ENCODE results near the gene ROBO4.

ROBO4 gene

DNA sequence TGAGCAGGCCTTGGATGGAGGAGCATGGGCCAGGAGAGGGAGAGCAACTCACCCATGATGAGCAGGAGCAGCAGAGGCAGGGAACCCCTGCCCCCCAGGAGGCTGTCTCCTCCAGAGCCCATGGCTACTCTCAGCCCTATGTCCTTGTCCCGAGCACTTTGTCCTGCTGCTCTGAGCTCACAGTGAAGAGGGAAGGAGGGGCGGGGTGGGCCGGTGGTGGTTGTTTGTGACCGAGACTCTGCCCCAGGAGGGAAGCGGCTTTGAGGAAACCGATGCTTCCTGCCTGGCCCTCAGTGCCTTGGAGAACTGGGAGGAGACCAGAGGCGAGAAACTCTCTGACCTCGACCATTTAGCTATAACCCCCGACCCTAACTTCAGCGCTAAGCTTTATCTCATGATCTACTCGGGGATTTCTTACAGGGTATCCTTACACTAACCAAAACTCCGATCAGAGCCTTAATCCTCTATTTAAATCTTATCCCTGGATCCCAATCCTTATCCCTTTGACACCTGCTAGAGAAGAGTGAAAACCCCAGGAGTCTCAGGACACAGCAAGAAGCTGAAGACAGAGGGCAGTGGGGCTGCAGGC, at the start of gene ROBO4:
Gene ROBO4 (minus strand): TSS at position 192 of the 589 bp plus-strand sequence. CDS start 70 bp downstream, at position 122.
- TF ChIP-seq ZNF8 (CRISPR knock-in tag; IDR thresholded peaks at IDR 0.05) (no peak), GLIS3 (CRISPR knock-in tag; IDR thresholded peaks at IDR 0.05) (no peak), RARB (CRISPR knock-in tag; IDR thresholded peaks at IDR 0.05) (no peak), TOX (CRISPR knock-in tag; IDR thresholded peaks at IDR 0.05; ENCODE audit: borderline replicate concordance) (no peak), ISL1 (CRISPR knock-in tag; IDR thresholded peaks at IDR 0.05) (no peak), ARNTL (CRISPR knock-in tag; IDR thresholded peaks at IDR 0.05; ENCODE audit: borderline replicate concordance, low read depth) (no peak), ZNF70 (CRISPR knock-in tag; IDR thresholded peaks at IDR 0.05) (no peak), BACH2 (CRISPR knock-in tag; IDR thresholded peaks at IDR 0.05; ENCODE audit: borderline replicate concordance) (no peak), CSDC2 (CRISPR knock-in tag; IDR thresholded peaks at IDR 0.05) (no peak), ZFP3 (CRISPR knock-in tag; IDR thresholded peaks at IDR 0.05) (no peak), SNAI2 (CRISPR knock-in tag; IDR thresholded peaks at IDR 0.05) (no peak), ESRRG (CRISPR knock-in tag; IDR thresholded peaks at IDR 0.05) (no peak), TCF4 (CRISPR knock-in tag; IDR thresholded peaks at IDR 0.05; ENCODE audit: borderline replicate concordance) (no peak), ZFP30 (CRISPR knock-in tag; IDR thresholded peaks at IDR 0.05) (no peak), OSR1 (CRISPR knock-in tag; IDR thresholded peaks at IDR 0.05) (no peak)
- TF ChIP-seq, protein P1, sequence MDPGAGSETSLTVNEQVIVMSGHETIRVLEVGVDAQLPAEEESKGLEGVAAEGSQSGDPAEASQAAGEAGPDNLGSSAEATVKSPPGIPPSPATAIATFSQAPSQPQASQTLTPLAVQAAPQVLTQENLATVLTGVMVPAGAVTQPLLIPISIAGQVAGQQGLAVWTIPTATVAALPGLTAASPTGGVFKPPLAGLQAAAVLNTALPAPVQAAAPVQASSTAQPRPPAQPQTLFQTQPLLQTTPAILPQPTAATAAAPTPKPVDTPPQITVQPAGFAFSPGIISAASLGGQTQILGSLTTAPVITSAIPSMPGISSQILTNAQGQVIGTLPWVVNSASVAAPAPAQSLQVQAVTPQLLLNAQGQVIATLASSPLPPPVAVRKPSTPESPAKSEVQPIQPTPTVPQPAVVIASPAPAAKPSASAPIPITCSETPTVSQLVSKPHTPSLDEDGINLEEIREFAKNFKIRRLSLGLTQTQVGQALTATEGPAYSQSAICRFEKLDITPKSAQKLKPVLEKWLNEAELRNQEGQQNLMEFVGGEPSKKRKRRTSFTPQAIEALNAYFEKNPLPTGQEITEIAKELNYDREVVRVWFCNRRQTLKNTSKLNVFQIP (CRISPR knock-in tag; IDR thresholded peaks at IDR 0.05; ENCODE audit: borderline replicate concordance, low read depth) = no peak
- TF ChIP-seq, protein P2, sequence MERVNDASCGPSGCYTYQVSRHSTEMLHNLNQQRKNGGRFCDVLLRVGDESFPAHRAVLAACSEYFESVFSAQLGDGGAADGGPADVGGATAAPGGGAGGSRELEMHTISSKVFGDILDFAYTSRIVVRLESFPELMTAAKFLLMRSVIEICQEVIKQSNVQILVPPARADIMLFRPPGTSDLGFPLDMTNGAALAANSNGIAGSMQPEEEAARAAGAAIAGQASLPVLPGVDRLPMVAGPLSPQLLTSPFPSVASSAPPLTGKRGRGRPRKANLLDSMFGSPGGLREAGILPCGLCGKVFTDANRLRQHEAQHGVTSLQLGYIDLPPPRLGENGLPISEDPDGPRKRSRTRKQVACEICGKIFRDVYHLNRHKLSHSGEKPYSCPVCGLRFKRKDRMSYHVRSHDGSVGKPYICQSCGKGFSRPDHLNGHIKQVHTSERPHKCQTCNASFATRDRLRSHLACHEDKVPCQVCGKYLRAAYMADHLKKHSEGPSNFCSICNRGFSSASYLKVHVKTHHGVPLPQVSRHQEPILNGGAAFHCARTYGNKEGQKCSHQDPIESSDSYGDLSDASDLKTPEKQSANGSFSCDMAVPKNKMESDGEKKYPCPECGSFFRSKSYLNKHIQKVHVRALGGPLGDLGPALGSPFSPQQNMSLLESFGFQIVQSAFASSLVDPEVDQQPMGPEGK (CRISPR knock-in tag; IDR thresholded peaks at IDR 0.05; ENCODE audit: borderline replicate concordance) = no peak
- TF ChIP-seq, protein P3, sequence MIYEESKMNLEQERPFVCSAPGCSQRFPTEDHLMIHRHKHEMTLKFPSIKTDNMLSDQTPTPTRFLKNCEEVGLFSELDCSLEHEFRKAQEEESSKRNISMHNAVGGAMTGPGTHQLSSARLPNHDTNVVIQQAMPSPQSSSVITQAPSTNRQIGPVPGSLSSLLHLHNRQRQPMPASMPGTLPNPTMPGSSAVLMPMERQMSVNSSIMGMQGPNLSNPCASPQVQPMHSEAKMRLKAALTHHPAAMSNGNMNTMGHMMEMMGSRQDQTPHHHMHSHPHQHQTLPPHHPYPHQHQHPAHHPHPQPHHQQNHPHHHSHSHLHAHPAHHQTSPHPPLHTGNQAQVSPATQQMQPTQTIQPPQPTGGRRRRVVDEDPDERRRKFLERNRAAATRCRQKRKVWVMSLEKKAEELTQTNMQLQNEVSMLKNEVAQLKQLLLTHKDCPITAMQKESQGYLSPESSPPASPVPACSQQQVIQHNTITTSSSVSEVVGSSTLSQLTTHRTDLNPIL (CRISPR knock-in tag; IDR thresholded peaks at IDR 0.05; ENCODE audit: low read depth) = no peak
- TF ChIP-seq, protein P4, sequence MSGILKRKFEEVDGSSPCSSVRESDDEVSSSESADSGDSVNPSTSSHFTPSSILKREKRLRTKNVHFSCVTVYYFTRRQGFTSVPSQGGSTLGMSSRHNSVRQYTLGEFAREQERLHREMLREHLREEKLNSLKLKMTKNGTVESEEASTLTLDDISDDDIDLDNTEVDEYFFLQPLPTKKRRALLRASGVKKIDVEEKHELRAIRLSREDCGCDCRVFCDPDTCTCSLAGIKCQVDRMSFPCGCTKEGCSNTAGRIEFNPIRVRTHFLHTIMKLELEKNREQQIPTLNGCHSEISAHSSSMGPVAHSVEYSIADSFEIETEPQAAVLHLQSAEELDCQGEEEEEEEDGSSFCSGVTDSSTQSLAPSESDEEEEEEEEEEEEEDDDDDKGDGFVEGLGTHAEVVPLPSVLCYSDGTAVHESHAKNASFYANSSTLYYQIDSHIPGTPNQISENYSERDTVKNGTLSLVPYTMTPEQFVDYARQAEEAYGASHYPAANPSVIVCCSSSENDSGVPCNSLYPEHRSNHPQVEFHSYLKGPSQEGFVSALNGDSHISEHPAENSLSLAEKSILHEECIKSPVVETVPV (CRISPR knock-in tag; IDR thresholded peaks at IDR 0.05) = no peak
- TF ChIP-seq, protein P5, sequence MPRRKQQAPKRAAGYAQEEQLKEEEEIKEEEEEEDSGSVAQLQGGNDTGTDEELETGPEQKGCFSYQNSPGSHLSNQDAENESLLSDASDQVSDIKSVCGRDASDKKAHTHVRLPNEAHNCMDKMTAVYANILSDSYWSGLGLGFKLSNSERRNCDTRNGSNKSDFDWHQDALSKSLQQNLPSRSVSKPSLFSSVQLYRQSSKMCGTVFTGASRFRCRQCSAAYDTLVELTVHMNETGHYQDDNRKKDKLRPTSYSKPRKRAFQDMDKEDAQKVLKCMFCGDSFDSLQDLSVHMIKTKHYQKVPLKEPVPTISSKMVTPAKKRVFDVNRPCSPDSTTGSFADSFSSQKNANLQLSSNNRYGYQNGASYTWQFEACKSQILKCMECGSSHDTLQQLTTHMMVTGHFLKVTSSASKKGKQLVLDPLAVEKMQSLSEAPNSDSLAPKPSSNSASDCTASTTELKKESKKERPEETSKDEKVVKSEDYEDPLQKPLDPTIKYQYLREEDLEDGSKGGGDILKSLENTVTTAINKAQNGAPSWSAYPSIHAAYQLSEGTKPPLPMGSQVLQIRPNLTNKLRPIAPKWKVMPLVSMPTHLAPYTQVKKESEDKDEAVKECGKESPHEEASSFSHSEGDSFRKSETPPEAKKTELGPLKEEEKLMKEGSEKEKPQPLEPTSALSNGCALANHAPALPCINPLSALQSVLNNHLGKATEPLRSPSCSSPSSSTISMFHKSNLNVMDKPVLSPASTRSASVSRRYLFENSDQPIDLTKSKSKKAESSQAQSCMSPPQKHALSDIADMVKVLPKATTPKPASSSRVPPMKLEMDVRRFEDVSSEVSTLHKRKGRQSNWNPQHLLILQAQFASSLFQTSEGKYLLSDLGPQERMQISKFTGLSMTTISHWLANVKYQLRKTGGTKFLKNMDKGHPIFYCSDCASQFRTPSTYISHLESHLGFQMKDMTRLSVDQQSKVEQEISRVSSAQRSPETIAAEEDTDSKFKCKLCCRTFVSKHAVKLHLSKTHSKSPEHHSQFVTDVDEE (CRISPR knock-in tag; IDR thresholded peaks at IDR 0.05) = no peak

DNA sequence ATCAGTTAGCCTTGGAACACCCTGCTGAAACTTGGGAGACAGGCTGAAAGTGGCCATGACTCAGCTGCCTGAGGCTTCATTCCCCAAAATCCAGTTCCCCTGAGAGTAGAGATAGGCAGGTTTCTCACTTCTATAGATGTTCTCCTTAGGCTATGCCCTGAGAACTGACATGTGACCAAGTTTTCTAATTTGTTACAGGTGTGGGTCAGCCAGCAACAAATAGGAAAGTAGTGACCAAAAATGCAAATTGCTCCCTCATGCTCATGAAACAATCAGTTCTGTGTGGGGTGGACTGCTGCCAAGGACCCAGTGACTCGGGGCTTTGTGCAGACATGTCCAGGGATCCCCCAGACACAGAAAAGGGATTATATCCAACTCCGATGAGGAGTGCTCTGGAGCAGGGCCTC, 49.1 kb upstream of the ROBO4 start:
- TF ChIP-seq, protein P2 (CRISPR knock-in tag; IDR thresholded peaks at IDR 0.05; ENCODE audit: borderline replicate concordance) = no peak
- TF ChIP-seq TCF4 (CRISPR knock-in tag; IDR thresholded peaks at IDR 0.05; ENCODE audit: borderline replicate concordance) (no peak), ZC3H10 (CRISPR knock-in tag; IDR thresholded peaks at IDR 0.05) (no peak), TOX (CRISPR knock-in tag; IDR thresholded peaks at IDR 0.05; ENCODE audit: borderline replicate concordance) (no peak), OSR1 (CRISPR knock-in tag; IDR thresholded peaks at IDR 0.05) (no peak), ZNF8 (CRISPR knock-in tag; IDR thresholded peaks at IDR 0.05) (no peak), ARNTL (CRISPR knock-in tag; IDR thresholded peaks at IDR 0.05; ENCODE audit: borderline replicate concordance, low read depth) (no peak), RARB (CRISPR knock-in tag; IDR thresholded peaks at IDR 0.05) (no peak), ZFP30 (CRISPR knock-in tag; IDR thresholded peaks at IDR 0.05) (no peak), SNAI2 (CRISPR knock-in tag; IDR thresholded peaks at IDR 0.05) (no peak), ZNF565 (CRISPR knock-in tag; conservative IDR thresholded peaks at IDR 0.05; ENCODE audit: low read depth) (no peak), ISL1 (CRISPR knock-in tag; IDR thresholded peaks at IDR 0.05) (no peak)
- TF ChIP-seq, protein P3 (CRISPR knock-in tag; IDR thresholded peaks at IDR 0.05; ENCODE audit: low read depth) = no peak
- TF ChIP-seq, protein P4 (CRISPR knock-in tag; IDR thresholded peaks at IDR 0.05) = no peak
- TF ChIP-seq, protein P1 (CRISPR knock-in tag; IDR thresholded peaks at IDR 0.05; ENCODE audit: borderline replicate concordance, low read depth) = no peak
- no peak for ATAC-seq

More for the DNA sequence above, at the start of gene ROBO4:
- ATAC-seq = no peak

All from SK-N-SH treated with all-trans-retinoic acid at 6 μM for 48 hours (cell line).